Kidney (tissue), 14 donors: ENCODE measurements around the gene KRTAP5-1. TPM values are rescaled to one million over a fixed set of nuclear protein-coding genes. Genes with fewer than 3 reads are reported as not detected.

Experiments
- DNase-seq, 5 donors: peaks; one replicate each; pipeline ENCODE4 v3.0.0-alpha.2; 2013 to 2020
- FAIRE-seq: peaks from 2 replicates; lab custom pipeline; 2012; peaks lifted over from hg19 to GRCh38; lab: Jason Lieb, UNC
- H3K27ac ChIP-seq, 2 donors: one replicate each; pipeline ENCODE4 v1.7.0; 2013; ENCODE audit warnings: low read depth in 2 of 2, low read length in 2 of 2, inconsistent platforms in 1 of 2
- H3K27me3 ChIP-seq: one replicate; pipeline ENCODE4 v1.7.1; 2013; ENCODE audit warnings: low read length, inconsistent platforms; ENCODE audit not compliant: control insufficient read depth, insufficient read depth
- H3K36me3 ChIP-seq, 3 donors: one replicate each; pipeline versions ENCODE4 v1.7.0 to v1.7.1; 2013; ENCODE audit warnings: low read length in 3 of 3, control low read depth in 1 of 3, inconsistent platforms in 1 of 3; ENCODE audit not compliant: insufficient read depth in 3 of 3, control insufficient read depth in 2 of 3
- H3K4me1 ChIP-seq, 3 donors: one replicate each; pipeline versions ENCODE4 v1.7.0 to v1.7.1; 2013; ENCODE audit warnings: low read length in 3 of 3, inconsistent platforms in 1 of 3, low read depth in 1 of 3; ENCODE audit not compliant: control insufficient read depth in 2 of 3, insufficient read depth in 2 of 3
- H3K4me3 ChIP-seq, 3 donors: one replicate each; pipeline versions ENCODE4 v1.7.0 to v1.8.1; 2013; ENCODE audit warnings: low read length in 3 of 3, control low read depth in 1 of 3, inconsistent platforms in 1 of 3
- H3K9ac ChIP-seq, 3 donors: one replicate each; pipeline versions ENCODE4 v1.7.0 to v1.7.1; 2013; ENCODE audit warnings: low read length in 3 of 3, control low read depth in 1 of 3, inconsistent platforms in 1 of 3
- H3K9me3 ChIP-seq, 3 donors: one replicate each; pipeline versions ENCODE4 v1.7.0 to v1.7.1; 2013; ENCODE audit warnings: low read length in 3 of 3, control low read depth in 1 of 3, inconsistent platforms in 1 of 3; ENCODE audit not compliant: control insufficient read depth in 2 of 3, insufficient read depth in 1 of 3
- CTCF ChIP-seq: IDR thresholded peaks from 3 replicates; pipeline ENCODE4 v1.5.1; 2012; ENCODE audit warnings: mild to moderate bottlenecking, moderate library complexity, borderline replicate concordance; ENCODE audit not compliant: insufficient read depth; ENCODE audit errors: extremely low read depth
- intact Hi-C: fragments of 100-400 bp; cut with DNase I; formaldehyde crosslinking; loops from one replicate; pipeline ENCODE4 v1.11.1; 2022
- polyA plus RNA-seq: library from polyadenylated mRNA; stranded (reverse); fragments of 350-450 nt; fragmentation: Illumina TruSeq; extraction: RNeasy Lipid Tissue Mini Kit (QIAGEN cat#74804); gene quantifications from one replicate; pipeline ENCODE4 v1.2.3, GENCODE V29; 2014; ENCODE audit warnings: low read depth, low replicate concordance; ENCODE audit not compliant: insufficient read depth
- total RNA-seq: library from RNA; stranded (reverse); fragmentation: NEBNext Ultra II Directional; extraction: Animal tissue kit (Norgen Biotek cat#: 25700); gene quantifications from one replicate; pipeline ENCODE4 v1.2.1, GENCODE V29; 2021
- donor health status: control.
- donor health status: control.
- donor health status: control.
- donor health status: control.
- donor health status: control.
- donor health status: DM: yes; HTN: yes; CAD: no.
- donor health status: Normal renal cell carcinoma (clear cell type).

The KRTAP5-1 gene
- total and polyA plus RNA-seq, 2 donors from 2014 or later: not detected

- Histone ChIP-seq H3K27ac (no peak overlapping the region), H3K9ac (no peak overlapping the region), H3K4me3 (no peak overlapping the region), H3K27me3 (no peaks in the 10 kb centered on the region), H3K9me3 (no peaks in the 10 kb centered on the region), H3K4me1 (no peaks in the 10 kb centered on the region), H3K36me3 (no peaks in the 10 kb centered on the region)
- DNase-seq (peak in 2 of 5 donors; percentile 34 to 58), FAIRE-seq (no peak)
- TF ChIP-seq CTCF: no peak
- intact Hi-C loops: no loop called here
These were observed 38.6 kb upstream of the KRTAP5-1 start for GRCh38 chr11:1623716-1624115.

GRCh38 chr11:1622086-1622485 lies 37.0 kb upstream of the KRTAP5-1 start, which contains the start of gene KRTAP5-4:
TSS of gene KRTAP5-4 (minus strand) at chr11:1622138. CDS start at chr11:1622093, 45 bp downstream.
- H3K27me3 ChIP-seq: no peaks in the 10 kb centered on the region
- no peak for FAIRE-seq

DNA sequence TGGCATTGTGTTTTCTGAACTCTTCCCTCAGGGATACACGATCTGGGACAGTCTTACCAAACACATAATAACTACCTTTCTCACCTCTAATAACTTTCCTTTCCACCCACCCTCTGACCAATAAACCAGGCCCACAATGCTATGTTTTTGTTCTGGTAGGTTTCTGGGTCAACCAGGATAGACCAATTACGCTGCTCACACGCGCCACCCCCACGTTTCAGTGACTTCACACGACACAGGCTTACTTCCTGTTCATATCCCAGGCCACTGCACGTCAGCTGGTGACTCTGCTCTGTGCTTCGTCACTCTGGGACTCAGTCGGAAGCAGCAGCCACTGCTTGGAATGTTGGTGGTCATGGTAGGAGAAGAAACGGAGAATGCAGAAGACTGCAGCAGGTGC lies 34.4 kb upstream of the KRTAP5-1 start:
- no peak for TF ChIP-seq CTCF
- H3K4me1 ChIP-seq: no peaks in the 10 kb centered on the region
- peak in 3 of 5 donors; percentile 41 to 67 (median 45) for DNase-seq
- intact Hi-C loops: no loop called here
- no peaks in the 10 kb centered on the region for H3K27me3 ChIP-seq
- H3K4me3 ChIP-seq: no peak overlapping the region
- no peak for FAIRE-seq
- H3K9ac ChIP-seq: no peak overlapping the region
- peaks cover 0 to 1% (median 0%) of the 10 kb centered on the region in 3 donors for H3K9me3 ChIP-seq
- no peak overlapping the region for H3K27ac ChIP-seq
- H3K36me3 ChIP-seq: no peaks in the 10 kb centered on the region

More at GRCh38 chr11:1622086-1622485, 37.0 kb upstream of the KRTAP5-1 start, which contains the start of gene KRTAP5-4:
- Histone ChIP-seq H3K36me3 (no peaks in the 10 kb centered on the region), H3K9ac (no peak within 1 kb of the TSS), H3K9me3 (no peaks in the 10 kb centered on the region), H3K27ac (no peak within 1 kb of the TSS), H3K4me1 (no peaks in the 10 kb centered on the region), H3K4me3 (no peak within 1 kb of the TSS)
- no peak for TF ChIP-seq CTCF
- no peak for DNase-seq
- intact Hi-C loops: no loop called here

- Histone ChIP-seq H3K4me3 (no peak overlapping the region), H3K9ac (no peak overlapping the region), H3K27me3 (no peaks in the 10 kb centered on the region), H3K4me1 (no peaks in the 10 kb centered on the region), H3K36me3 (no peaks in the 10 kb centered on the region), H3K27ac (no peak overlapping the region), H3K9me3 (peaks cover 0 to 1% (median 0%) of the 10 kb centered on the region in 3 donors)
- FAIRE-seq (no peak), DNase-seq (peak in 1 of 5 donors; percentile 17)
- intact Hi-C loops: no loop called here
- no peak for TF ChIP-seq CTCF
These were observed 33.1 kb upstream of the KRTAP5-1 start for GRCh38 chr11:1618231-1618630.
